Measurements from ENCODE around the gene IP6K3. TPM values are rescaled to one million over a fixed set of nuclear protein-coding genes. Genes with fewer than 3 reads are reported as not detected.

IP6K3 gene
- polyA plus RNA-seq, 1 donor (not counting 4 experiments of a cell fraction or from before 2014, with no cell fraction given): not detected

DNA sequence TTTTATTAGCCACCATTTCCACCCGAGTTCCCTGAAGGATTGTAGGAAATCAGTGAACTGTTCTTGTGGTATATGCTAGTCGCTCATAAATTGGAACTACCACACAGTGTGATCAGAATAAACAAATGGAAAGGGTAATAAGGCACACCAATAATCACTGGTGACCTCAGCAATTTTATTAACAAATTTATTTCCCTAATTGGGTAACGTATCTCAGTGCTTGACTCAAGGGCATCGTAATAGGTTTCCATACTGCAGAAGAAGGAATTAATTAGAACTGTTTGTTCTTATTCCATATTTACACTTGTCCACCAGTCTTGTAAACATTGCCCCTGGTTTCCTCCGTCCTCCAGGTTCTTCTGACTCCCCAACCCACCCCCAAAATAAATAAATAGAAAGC, 25.2 kb downstream of the IP6K3 start:
- no peak overlapping the region for H3K27ac ChIP-seq (ENCODE audit: control insufficient read depth, insufficient read depth, low read length)
- no peaks in the 10 kb centered on the region for H3K9me1 ChIP-seq (ENCODE audit: control insufficient read depth, extremely low read depth, insufficient read depth, low read length)
- H3K36me3 ChIP-seq (ENCODE audit: control insufficient read depth in 2 of 2, extremely low read depth in 1 of 2, insufficient read depth in 2 of 2, low read length in 2 of 2): no peaks in the 10 kb centered on the region
- H2AFZ ChIP-seq (ENCODE audit: control insufficient read depth, low read length): no peak overlapping the region
- H3K9ac ChIP-seq (ENCODE audit: control insufficient read depth, extremely low read depth, insufficient read depth, low read length): no peak overlapping the region
- no peak for FAIRE-seq
- no peaks in the 10 kb centered on the region for H3K9me3 ChIP-seq (ENCODE audit: control insufficient read depth, low read depth, low read length)
- no peak overlapping the region for H3K4me3 ChIP-seq (ENCODE audit: control insufficient read depth in 2 of 3, extremely low read depth in 1 of 3, insufficient read depth in 2 of 3, low read depth in 1 of 3, low read length in 3 of 3)
- dilution Hi-C loops (cut with MboI; ENCODE audit: extremely low pct_ligation_motif_present, low sequenced_read_pairs): no loop called here
- peaks cover 9% of the 10 kb centered on the region for H3K27me3 ChIP-seq (ENCODE audit: control insufficient read depth, extremely low read depth, insufficient read depth, low read length)
- H4K20me1 ChIP-seq (ENCODE audit: control insufficient read depth, extremely low read depth, insufficient read depth, low read length): no peaks in the 10 kb centered on the region
- peaks cover 30% of the 10 kb centered on the region for H3K4me1 ChIP-seq (ENCODE audit: control insufficient read depth, extremely low read depth, insufficient read depth, low read length)
- TF ChIP-seq, protein P1, sequence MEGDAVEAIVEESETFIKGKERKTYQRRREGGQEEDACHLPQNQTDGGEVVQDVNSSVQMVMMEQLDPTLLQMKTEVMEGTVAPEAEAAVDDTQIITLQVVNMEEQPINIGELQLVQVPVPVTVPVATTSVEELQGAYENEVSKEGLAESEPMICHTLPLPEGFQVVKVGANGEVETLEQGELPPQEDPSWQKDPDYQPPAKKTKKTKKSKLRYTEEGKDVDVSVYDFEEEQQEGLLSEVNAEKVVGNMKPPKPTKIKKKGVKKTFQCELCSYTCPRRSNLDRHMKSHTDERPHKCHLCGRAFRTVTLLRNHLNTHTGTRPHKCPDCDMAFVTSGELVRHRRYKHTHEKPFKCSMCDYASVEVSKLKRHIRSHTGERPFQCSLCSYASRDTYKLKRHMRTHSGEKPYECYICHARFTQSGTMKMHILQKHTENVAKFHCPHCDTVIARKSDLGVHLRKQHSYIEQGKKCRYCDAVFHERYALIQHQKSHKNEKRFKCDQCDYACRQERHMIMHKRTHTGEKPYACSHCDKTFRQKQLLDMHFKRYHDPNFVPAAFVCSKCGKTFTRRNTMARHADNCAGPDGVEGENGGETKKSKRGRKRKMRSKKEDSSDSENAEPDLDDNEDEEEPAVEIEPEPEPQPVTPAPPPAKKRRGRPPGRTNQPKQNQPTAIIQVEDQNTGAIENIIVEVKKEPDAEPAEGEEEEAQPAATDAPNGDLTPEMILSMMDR (optimal IDR thresholded peaks at IDR 0.05 in 1 of 3, IDR thresholded peaks at IDR 0.05 in 1 of 3, conservative IDR thresholded peaks at IDR 0.05 in 1 of 3; ENCODE audit: extremely low read depth in 1 of 3, insufficient read depth in 2 of 3, low read length in 3 of 3): no peak
- TF ChIP-seq EZH2 (IDR thresholded peaks at IDR 0.05; ENCODE audit: low read length): no peak
- no peak for DNase-seq (ENCODE audit: low read depth, low spot score)
- H3K79me2 ChIP-seq (ENCODE audit: control insufficient read depth, insufficient read depth, low read length): no peaks in the 10 kb centered on the region
- H3K4me2 ChIP-seq (ENCODE audit: control insufficient read depth, extremely low read depth, insufficient read depth, low read depth, low read length): no peak overlapping the region

DNA sequence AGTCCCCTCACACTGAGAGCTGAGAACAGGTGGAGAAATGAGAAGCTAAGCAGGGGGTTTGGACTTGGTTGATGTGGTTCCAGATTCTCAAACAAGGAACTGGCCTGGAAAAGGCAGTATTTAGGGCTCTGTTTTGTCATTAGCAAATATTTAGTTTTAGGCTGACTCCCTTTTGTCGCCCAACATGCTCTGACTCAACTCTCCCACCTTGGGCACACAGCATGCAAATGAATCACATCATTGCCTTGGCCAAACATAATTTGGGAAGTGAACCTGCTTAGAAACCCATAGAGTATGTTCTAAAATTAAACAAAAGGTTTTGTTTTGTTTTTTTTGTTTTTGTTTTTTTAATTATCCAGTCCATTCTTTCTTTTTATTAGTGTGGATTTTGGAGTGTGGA, 25.7 kb downstream of the IP6K3 start:
- no peak for TF ChIP-seq EZH2 (IDR thresholded peaks at IDR 0.05; ENCODE audit: low read length)
- TF ChIP-seq, protein P1 (optimal IDR thresholded peaks at IDR 0.05 in 1 of 3, IDR thresholded peaks at IDR 0.05 in 1 of 3, conservative IDR thresholded peaks at IDR 0.05 in 1 of 3; ENCODE audit: extremely low read depth in 1 of 3, insufficient read depth in 2 of 3, low read length in 3 of 3): no peak
- peaks cover 7% of the 10 kb centered on the region for H3K27me3 ChIP-seq (ENCODE audit: control insufficient read depth, extremely low read depth, insufficient read depth, low read length)
- H2AFZ ChIP-seq (ENCODE audit: control insufficient read depth, low read length): no peak overlapping the region
- no peaks in the 10 kb centered on the region for H3K9me1 ChIP-seq (ENCODE audit: control insufficient read depth, extremely low read depth, insufficient read depth, low read length)
- H3K36me3 ChIP-seq (ENCODE audit: control insufficient read depth in 2 of 2, extremely low read depth in 1 of 2, insufficient read depth in 2 of 2, low read length in 2 of 2): no peaks in the 10 kb centered on the region
- DNase-seq (ENCODE audit: low read depth, low spot score) (no peak), FAIRE-seq (no peak)
- H4K20me1 ChIP-seq (ENCODE audit: control insufficient read depth, extremely low read depth, insufficient read depth, low read length): no peaks in the 10 kb centered on the region
- dilution Hi-C loops (cut with MboI; ENCODE audit: extremely low pct_ligation_motif_present, low sequenced_read_pairs): no loop called here
- no peak overlapping the region for H3K9ac ChIP-seq (ENCODE audit: control insufficient read depth, extremely low read depth, insufficient read depth, low read length)
- peaks cover 35% of the 10 kb centered on the region for H3K4me1 ChIP-seq (ENCODE audit: control insufficient read depth, extremely low read depth, insufficient read depth, low read length)
- no peak overlapping the region for H3K4me3 ChIP-seq (ENCODE audit: control insufficient read depth in 2 of 3, extremely low read depth in 1 of 3, insufficient read depth in 2 of 3, low read depth in 1 of 3, low read length in 3 of 3)
- H3K79me2 ChIP-seq (ENCODE audit: control insufficient read depth, insufficient read depth, low read length): no peaks in the 10 kb centered on the region
- no peak overlapping the region for H3K27ac ChIP-seq (ENCODE audit: control insufficient read depth, insufficient read depth, low read length)
- no peaks in the 10 kb centered on the region for H3K9me3 ChIP-seq (ENCODE audit: control insufficient read depth, low read depth, low read length)
- H3K4me2 ChIP-seq (ENCODE audit: control insufficient read depth, extremely low read depth, insufficient read depth, low read depth, low read length): no peak overlapping the region

All from keratinocyte (primary cell).